Upper lobe of left lung (tissue), 6 donors: ENCODE measurements around the gene XXYLT1. TPM values are rescaled to one million over a fixed set of nuclear protein-coding genes. Genes with fewer than 3 reads are reported as not detected.

Experiments used
- ATAC-seq, 2 donors: fragments of 200-7000 bp; cut with Tn5 transposase; one replicate each; pipeline ENCODE4 v1.9.1; 2022; ENCODE audit warnings: mild to moderate bottlenecking in 2 of 2, moderate library complexity in 2 of 2; ENCODE audit not compliant: low FRiP score in 2 of 2
- DNase-seq, 2 donors: peaks; one replicate each; pipeline ENCODE4 v3.0.0-alpha.2; 2019 to 2020
- H3K27ac ChIP-seq, 4 donors: fragments of 200-600 bp; sonication (generic); one replicate each; pipeline ENCODE4 v1.5.1; 2016 to 2019
- H3K27me3 ChIP-seq, 4 donors: fragments of 200-600 bp; sonication (generic); one replicate each; pipeline ENCODE4 v1.5.1; 2017 to 2019
- H3K36me3 ChIP-seq, 4 donors: fragments of 200-600 bp; sonication (generic); one replicate each; pipeline ENCODE4 v1.5.1; 2016 to 2019
- H3K4me1 ChIP-seq, 4 donors: fragments of 200-600 bp; sonication (generic); one replicate each; pipeline ENCODE4 v1.5.1; 2018 to 2019
- H3K4me3 ChIP-seq, 4 donors: fragments of 200-600 bp; sonication (generic); one replicate each; pipeline ENCODE4 v1.5.1; 2017 to 2019; ENCODE audit warnings: mild to moderate bottlenecking in 2 of 4, moderate library complexity in 1 of 4
- H3K9me3 ChIP-seq, 4 donors: fragments of 200-600 bp; sonication (generic); one replicate each; pipeline ENCODE4 v1.5.1; 2018 to 2019
- EP300 ChIP-seq, 4 donors: sonication (generic); formaldehyde crosslinking; IDR thresholded peaks; one replicate each; pipeline ENCODE4 v1.5.1; 2017; ENCODE audit warnings: antibody characterized with exemption in 4 of 4, control low read depth in 2 of 4
- POLR2A ChIP-seq, 4 donors: fragments of 450-650 bp; IDR thresholded peaks; one replicate each; pipeline ENCODE4 v1.5.1; 2016 to 2017; ENCODE audit warnings: antibody characterized with exemption in 4 of 4, mild to moderate bottlenecking in 2 of 4
- POLR2AphosphoS5 ChIP-seq, 2 donors: sonication (generic); formaldehyde crosslinking; IDR thresholded peaks; one replicate each; pipeline ENCODE4 v1.5.1; 2017; ENCODE audit warnings: antibody characterized with exemption in 2 of 2
- WGBS, 2 donors: methylation state at CpG; one replicate each; pipeline ENCODE4 v1.1.5; 2017 to 2018; 5-methylcytosine and 5-hydroxymethylcytosine counted together
- total RNA-seq, 6 donors: library from RNA; depleted of rRNA in 4 of 6; stranded (reverse); fragments of >200 nt in 4 of 6; gene quantifications; one replicate each; pipeline versions ENCODE4 v1.1.0 to v1.2.1, GENCODE V29; 2016 to 2021
- TF ChIP-seq, protein P1 (sequence below), 6 experiments: fragments of 450-650 bp in 4 of 6; fragments of 200-600 bp in 2 of 6; sonication (generic) in 2 of 6; IDR thresholded peaks; one replicate each; pipeline ENCODE4 v1.5.1; 2016 to 2019; ENCODE audit warnings: antibody characterized with exemption in 6 of 6
- donor health status: DM: no; HTN: no; CAD: no; lungs with moderate emphysema.
- donor health status: DM: no; HTN: yes; CAD: no; lungs with severe emphysema.

Gene XXYLT1
- total RNA-seq, 6 donors from 2014 or later = 6.3 to 9.6 (median 8.6) TPM

DNA sequence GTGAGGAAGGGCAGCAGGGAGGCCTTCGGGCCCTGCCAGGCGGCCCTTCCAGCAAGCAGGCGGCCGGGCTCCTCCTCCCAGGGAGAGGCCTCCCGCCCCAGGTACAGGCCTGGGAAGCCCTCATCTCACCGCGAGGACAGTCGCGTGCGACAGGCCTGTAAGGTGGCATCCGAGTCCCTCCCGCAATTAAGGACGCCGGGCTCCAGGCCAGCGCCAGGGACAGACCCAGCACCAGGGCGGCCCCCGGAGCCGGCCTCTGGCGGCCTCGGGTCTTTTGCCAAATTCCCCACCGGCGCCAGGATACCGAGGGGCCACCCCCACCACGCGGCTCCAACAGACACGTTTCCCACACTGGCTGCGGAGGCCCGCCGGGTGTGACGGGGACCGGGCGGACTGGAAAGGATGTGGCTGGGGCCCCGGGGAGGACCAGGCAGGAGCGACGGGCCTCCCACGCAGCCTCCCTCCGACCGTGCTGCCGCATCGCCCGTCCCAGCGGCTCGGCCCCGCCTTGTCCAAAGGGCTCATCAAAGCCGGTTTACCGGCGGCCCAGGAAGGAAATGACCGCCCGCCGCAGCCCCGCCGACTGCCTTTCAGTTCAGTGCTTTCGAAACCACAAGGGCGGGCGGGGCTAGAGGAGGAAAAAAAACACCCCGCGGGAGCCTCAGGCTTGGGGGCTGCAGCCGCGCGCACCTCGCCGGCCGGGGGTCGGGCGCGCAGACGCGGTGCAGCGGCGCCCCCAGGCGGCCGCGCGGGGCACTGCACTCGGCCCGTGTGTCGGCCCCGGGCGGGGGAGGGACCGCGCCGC, 11.3 kb downstream of the XXYLT1 start:
- no peaks in the 10 kb centered on the region for H3K9me3 ChIP-seq
- peak; percentile 90 to 97 for ATAC-seq
- peaks cover 26 to 45% (median 40%) of the 10 kb centered on the region in 4 donors for H3K4me1 ChIP-seq
- DNase-seq = peak; percentile 88 to 97
- H3K27ac ChIP-seq = peak overlapping the region; percentile 93 to 96 (median 96)
- peak in 2 of 4 donors; percentile 39 to 73 for TF ChIP-seq POLR2A (IDR thresholded peaks at IDR 0.05)
- TF ChIP-seq EP300 (IDR thresholded peaks at IDR 0.05) = peak in 1 of 4 donors; percentile 7
- TF ChIP-seq, protein P1, sequence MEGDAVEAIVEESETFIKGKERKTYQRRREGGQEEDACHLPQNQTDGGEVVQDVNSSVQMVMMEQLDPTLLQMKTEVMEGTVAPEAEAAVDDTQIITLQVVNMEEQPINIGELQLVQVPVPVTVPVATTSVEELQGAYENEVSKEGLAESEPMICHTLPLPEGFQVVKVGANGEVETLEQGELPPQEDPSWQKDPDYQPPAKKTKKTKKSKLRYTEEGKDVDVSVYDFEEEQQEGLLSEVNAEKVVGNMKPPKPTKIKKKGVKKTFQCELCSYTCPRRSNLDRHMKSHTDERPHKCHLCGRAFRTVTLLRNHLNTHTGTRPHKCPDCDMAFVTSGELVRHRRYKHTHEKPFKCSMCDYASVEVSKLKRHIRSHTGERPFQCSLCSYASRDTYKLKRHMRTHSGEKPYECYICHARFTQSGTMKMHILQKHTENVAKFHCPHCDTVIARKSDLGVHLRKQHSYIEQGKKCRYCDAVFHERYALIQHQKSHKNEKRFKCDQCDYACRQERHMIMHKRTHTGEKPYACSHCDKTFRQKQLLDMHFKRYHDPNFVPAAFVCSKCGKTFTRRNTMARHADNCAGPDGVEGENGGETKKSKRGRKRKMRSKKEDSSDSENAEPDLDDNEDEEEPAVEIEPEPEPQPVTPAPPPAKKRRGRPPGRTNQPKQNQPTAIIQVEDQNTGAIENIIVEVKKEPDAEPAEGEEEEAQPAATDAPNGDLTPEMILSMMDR (IDR thresholded peaks at IDR 0.05) = peak; percentile 99 to 100 (median 100)
- TF ChIP-seq POLR2AphosphoS5 (IDR thresholded peaks at IDR 0.05) = peak; percentile 79 to 84
- H3K36me3 ChIP-seq = no peaks in the 10 kb centered on the region
- WGBS, 2 donors = 0 to 3% methylated on average over 3 to 51 of the region's 82 CpGs
- H3K4me3 ChIP-seq = peak overlapping the region; percentile 13 to 71 (median 66)
- no peaks in the 10 kb centered on the region for H3K27me3 ChIP-seq

DNA sequence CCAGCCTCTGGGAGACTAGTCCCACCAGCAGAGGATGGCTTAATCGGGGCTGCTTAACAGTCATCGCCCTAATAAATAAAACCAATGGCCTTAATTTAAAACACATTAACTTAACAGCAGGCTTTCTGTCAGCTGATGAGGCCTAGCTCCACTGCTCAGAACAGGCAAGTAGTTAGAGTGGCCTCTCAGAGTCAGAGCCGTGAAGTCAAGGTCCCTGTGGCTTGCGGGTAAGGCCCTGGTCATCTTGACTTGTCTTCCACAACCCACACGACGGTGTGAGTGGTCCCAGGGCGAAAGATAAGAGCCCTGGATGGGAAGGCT, 11.8 kb downstream of the XXYLT1 start:
- ATAC-seq (peak in 1 of 2 donors; percentile 0), DNase-seq (no peak)
- Histone ChIP-seq H3K9me3 (no peaks in the 10 kb centered on the region), H3K27ac (peak overlapping the region; percentile 93 to 96 (median 96)), H3K36me3 (no peaks in the 10 kb centered on the region), H3K4me3 (peak overlapping the region in 3 of 4 donors; percentile 66 to 71 (median 67)), H3K27me3 (no peaks in the 10 kb centered on the region), H3K4me1 (peaks cover 26 to 43% (median 37%) of the 10 kb centered on the region in 4 donors)
- 65 to 93% methylated on average over 2 to 7 of the region's 7 CpGs for WGBS, 2 donors
- TF ChIP-seq POLR2AphosphoS5 (IDR thresholded peaks at IDR 0.05) (no peak), EP300 (IDR thresholded peaks at IDR 0.05) (no peak), POLR2A (IDR thresholded peaks at IDR 0.05) (no peak)
- TF ChIP-seq, protein P1 (IDR thresholded peaks at IDR 0.05) = no peak

DNA sequence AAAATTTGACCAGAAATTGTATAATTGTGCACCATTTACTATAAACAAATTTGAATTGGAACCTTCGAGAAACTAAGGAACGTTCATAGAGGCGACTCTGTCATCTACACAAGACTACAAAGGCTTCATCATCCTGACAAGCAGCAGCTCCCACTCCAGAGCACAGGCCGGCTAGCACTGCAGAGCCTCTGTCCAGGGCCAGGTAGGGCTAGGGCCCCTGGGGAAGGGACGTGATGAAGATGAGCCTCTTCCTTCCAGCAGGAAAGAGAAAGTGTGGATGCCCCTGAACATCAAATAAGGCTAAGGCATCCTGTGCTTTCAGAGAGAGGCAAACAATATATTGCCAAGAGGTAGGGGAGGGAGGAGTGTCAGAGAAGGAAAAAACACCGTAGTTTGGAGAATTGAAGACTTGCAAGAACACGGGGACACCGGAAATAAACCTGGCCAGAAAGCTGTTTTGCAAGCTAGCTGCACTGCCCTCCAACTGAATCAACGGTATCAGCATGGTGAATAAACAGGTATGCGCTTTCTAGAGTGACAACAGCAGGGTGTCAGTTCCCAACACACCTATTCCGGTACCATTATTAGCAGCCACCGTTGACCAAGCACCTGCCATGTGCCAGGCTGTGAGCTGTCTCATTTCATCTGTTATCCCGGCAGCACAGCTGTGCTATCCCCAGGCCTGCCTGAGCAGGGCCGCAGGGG, 12.4 kb downstream of the XXYLT1 start:
- TF ChIP-seq EP300 (IDR thresholded peaks at IDR 0.05) (no peak), POLR2A (IDR thresholded peaks at IDR 0.05) (no peak), POLR2AphosphoS5 (IDR thresholded peaks at IDR 0.05) (no peak)
- TF ChIP-seq, protein P1 (IDR thresholded peaks at IDR 0.05) = no peak
- Histone ChIP-seq H3K9me3 (no peaks in the 10 kb centered on the region), H3K27me3 (no peaks in the 10 kb centered on the region), H3K4me1 (peaks cover 26 to 38% (median 33%) of the 10 kb centered on the region in 4 donors), H3K27ac (peak overlapping the region; percentile 93 to 96 (median 96)), H3K36me3 (no peaks in the 10 kb centered on the region), H3K4me3 (peak overlapping the region in 1 of 4 donors; percentile 67)
- WGBS, 2 donors = 58 to 67% methylated on average over 12 to 14 of the region's 14 CpGs
- ATAC-seq = peak in 1 of 2 donors; percentile 2
- DNase-seq = peak in 1 of 2 donors; percentile 53

DNA sequence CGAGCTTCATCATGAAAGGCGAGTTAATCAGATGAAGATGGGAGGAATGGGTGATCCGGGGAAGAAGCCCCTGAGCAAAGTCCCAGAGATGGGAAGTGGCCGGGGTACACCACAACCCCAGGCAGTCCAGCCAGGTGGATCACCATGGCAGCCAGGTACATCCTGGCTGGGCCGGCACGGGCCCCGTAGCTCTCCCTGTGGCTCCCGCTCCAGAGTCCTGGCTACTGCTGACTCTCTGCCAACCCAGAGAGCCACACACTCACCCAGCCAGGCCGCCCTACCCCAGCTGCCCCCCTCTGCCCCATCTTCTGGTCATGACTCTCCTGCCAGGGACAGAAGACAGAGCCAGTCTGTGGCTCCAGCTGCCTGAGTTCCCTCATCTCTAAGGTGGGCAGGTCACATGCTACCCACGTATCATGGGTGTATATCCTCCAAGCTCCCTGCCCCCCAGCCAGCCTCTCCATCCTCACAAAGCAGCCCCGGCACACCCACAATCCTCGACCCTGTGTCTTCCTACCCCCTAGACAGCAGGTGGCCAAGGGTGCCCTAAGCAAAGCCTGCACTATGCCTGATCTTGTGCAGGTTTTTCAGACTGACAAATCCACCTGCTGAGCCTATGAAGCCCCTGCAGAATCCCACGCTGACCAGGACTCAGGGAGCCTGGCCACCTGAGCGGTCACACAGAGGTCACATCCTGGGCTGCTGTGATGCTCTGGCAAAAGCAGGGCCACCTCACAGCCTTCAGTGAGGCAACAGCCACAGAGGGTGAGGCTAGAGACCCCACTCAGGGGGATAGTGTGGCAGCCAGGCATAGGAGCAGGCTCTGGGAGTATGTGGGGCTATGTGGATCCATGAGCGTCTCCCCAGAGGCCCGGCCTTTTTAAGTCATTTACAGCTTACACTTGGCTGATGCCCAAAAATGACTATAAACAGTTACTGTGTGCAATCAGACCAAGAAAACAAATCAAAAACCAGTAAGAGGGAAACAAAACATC, 13.2 kb downstream of the XXYLT1 start:
- TF ChIP-seq POLR2A (IDR thresholded peaks at IDR 0.05) (no peak), EP300 (IDR thresholded peaks at IDR 0.05) (no peak), POLR2AphosphoS5 (IDR thresholded peaks at IDR 0.05) (no peak)
- TF ChIP-seq, protein P1 (IDR thresholded peaks at IDR 0.05) = no peak
- 84 to 85% methylated on average over 14 to 16 of the region's 16 CpGs for WGBS, 2 donors
- peak in 1 of 2 donors; percentile 75 for DNase-seq
- Histone ChIP-seq H3K4me1 (peaks cover 24 to 31% (median 28%) of the 10 kb centered on the region in 4 donors), H3K27me3 (no peaks in the 10 kb centered on the region), H3K36me3 (no peaks in the 10 kb centered on the region), H3K27ac (peak overlapping the region in 3 of 4 donors; percentile 93 to 96 (median 96)), H3K9me3 (no peaks in the 10 kb centered on the region), H3K4me3 (no peak overlapping the region)
- ATAC-seq = no peak
